Skin epidermis (tissue), 12 donors: ENCODE measurements around the gene GALNT14.

Experiments used
- H3K27ac ChIP-seq, 21 experiments: fragments of 200-600 bp; sonication (generic) in 11 of 21; one replicate each; pipeline ENCODE4 v1.5.0; 2020; ENCODE audit warnings: mild to moderate bottlenecking in 3 of 21, inconsistent platforms in 2 of 21, moderate library complexity in 2 of 21
- H3K4me3 ChIP-seq, 7 experiments: fragments of 200-600 bp; sonication (generic) in 2 of 7; one replicate each; pipeline ENCODE4 v1.5.0; 2020; ENCODE audit warnings: inconsistent platforms in 2 of 7, mild to moderate bottlenecking in 2 of 7, moderate library complexity in 1 of 7

Gene GALNT14

DNA sequence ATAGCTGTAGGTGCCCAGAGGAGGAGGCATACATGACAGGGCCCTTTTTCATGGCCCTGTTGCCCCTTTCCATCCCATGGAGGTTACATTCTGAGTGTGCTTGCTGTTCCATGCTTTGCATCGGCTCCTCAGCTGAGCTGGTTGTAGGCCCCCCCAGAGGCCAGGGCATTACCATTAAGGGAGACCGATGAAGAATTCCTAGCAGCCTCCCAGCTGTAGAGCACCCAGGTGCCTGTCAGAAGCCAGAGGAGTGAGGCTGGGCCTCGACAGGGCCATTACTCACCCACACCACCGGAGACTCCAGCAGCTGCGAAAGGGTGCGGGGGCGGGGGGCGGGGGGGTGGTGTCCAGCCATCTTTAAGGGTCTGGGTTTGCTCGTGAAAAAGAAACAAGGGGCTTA lies 72.2 kb downstream of the GALNT14 start:
- Histone ChIP-seq H3K4me3 (no peak overlapping the region), H3K27ac (no peak overlapping the region)

DNA sequence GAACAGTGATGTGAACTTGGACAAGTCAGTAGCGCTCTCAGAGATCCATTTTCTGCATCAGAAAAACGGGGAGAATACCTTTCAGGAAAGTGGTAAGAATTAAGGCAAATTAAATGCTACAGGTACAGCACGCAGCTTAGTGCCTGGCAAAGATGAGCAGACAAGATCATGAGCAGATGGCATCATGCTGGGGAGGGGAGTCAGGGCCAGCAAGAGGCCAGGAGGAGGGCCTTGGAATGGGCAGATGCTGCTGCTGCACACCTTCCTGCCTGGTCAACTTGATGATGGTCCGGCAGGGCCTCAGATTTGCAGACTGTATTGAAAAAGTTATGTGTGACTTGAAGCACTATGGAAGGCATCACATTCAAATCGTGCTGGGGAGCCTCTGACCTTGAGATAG lies 72.9 kb downstream of the GALNT14 start:
- Histone ChIP-seq H3K27ac (no peak overlapping the region), H3K4me3 (no peak overlapping the region)

- no peak overlapping the region for H3K27ac ChIP-seq
Measured at GRCh38 chr2:31060397-31060796, 77.8 kb downstream of the GALNT14 start.

GRCh38 chr2:31058096-31059035 lies 79.9 kb downstream of the GALNT14 start:
- H3K27ac ChIP-seq, result no peak overlapping the region
- H3K4me3 ChIP-seq, result no peak overlapping the region

More at GRCh38 chr2:31060397-31060796, 77.8 kb downstream of the GALNT14 start:
- H3K4me3 ChIP-seq, result no peak overlapping the region

- Histone ChIP-seq H3K27ac (no peak overlapping the region), H3K4me3 (no peak overlapping the region)
Measured at GRCh38 chr2:31057691-31058090, 80.5 kb downstream of the GALNT14 start.

- Histone ChIP-seq H3K27ac (no peak overlapping the region), H3K4me3 (no peak overlapping the region)
Measured at GRCh38 chr2:31055938-31056337, 82.3 kb downstream of the GALNT14 start.

DNA sequence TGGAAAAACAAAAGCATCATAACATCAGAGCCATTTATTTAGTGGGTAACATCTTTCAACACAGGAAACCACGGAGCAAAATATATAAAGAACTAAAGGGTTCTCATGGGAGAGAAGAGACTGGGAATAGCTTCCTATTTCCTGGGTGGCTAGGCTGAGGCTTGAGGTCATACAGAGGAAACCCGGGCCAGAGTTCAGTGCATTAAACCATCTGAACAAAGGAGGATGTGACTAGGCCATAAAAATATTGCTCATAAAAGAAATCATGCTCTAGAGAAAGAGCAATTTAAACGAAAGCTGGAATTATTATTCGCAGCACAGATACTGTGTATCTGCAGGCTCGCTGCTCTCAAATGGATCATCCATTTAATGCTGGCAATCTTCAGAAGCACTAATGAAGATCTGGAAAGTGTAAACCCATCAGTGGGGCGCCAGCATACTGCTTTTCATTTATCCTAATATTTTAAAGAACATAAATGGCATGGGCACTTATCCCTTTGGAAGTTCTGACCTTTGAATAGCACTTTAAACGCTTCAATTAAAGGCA lies 83.3 kb downstream of the GALNT14 start:
- Histone ChIP-seq H3K27ac (no peak overlapping the region), H3K4me3 (no peak overlapping the region)

DNA sequence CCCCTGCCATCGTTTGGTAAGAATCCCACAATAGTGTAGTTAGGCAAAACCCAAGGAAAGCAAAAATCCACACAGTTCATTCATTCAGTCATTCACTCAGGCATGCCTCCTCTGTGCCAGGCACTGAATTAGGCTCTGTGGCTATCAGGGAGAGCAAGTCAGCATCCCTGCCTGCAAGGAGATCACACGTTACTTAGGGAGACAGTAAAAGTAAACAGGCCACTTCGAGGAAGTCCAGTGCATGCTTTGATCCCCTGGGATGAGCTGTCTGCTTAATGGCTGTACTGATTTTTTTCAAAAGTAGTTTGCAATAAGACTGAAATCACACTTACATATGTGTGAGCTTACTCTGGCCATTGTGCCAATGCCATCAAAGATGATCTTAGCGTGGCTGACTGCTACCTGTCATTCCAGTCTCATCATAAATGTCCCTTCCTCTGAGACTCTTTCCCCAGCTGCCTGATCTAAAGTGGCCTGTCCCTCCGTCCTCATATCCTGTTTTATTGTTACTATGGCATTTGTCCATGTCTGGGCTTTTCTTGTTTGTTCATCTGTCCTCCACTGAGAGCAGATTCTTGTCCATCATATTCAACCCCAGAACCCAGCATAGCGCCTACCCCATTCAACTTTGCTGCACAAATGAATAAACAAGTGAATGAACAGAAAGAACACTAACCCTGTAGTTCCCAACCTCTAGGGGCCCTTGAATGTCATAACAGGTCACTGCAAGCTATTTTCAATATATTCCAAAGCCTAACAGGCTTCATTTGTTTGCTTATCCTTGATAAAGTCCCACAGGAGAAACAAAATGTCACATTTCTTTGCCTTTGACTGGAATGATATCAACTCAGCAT lies 84.1 kb downstream of the GALNT14 start:
- no peak overlapping the region for H3K4me3 ChIP-seq
- no peak overlapping the region for H3K27ac ChIP-seq

DNA sequence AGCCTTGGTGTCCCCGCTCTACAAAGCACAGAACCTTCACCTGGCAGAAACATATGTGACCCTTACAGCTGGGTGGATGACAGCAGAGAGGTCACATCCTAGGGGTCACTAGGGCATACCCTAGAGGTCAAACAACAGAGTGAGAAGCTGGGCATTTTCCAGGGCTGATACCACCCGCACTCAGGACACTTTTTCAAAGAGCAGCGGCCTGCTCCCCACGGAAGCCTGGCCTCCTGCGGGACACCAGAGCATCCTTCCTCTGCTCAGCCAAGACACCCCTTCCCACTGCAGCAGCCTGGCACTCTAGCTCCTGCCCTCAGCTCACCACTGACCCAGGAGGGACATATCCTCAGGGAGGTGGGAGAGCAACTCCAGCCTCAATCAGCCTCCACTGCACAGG lies 86.0 kb downstream of the GALNT14 start:
- Histone ChIP-seq H3K27ac (no peak overlapping the region), H3K4me3 (no peak overlapping the region)

DNA sequence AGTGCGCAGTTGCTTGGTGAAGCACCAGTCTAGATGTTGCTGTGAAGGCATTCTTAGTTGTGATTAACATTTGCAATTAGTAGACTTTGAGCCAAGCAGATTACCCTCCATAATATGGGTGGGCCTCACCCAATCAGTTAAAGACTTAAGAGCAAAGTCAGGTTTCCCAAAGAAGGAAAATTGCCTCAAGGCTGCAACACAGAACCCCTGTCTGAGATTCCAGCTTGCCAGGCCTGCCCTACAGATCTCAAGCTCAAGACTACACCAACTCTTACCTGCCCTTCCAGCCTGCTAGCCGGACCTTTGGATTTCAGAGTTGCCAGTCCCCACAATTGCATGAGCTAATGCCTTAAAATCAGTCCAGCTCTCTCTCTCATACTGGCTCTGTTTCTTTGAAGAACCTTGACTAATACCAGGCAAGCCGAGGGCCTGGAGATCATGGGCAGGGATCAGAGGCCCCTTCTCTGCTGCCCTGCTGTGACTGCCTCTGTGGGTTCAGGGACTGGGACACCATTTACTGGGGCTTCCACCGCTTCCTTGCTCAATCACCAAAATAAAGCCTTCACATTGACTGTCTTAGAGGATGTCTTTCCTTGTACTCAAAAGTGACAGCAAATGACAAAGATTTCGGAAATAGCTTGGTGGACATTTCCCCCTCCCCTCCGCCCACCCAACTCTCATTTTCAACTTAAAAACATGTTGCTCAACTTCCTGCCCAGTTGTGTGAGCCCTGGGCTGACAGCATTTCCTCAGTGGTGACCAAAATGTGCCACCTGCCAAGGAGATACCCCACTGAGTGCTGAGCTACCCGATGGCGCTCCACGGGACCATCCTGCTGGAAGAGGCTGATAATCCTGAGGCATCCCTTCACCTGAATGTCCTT lies 86.7 kb downstream of the GALNT14 start:
- Histone ChIP-seq H3K27ac (no peak overlapping the region), H3K4me3 (no peak overlapping the region)

DNA sequence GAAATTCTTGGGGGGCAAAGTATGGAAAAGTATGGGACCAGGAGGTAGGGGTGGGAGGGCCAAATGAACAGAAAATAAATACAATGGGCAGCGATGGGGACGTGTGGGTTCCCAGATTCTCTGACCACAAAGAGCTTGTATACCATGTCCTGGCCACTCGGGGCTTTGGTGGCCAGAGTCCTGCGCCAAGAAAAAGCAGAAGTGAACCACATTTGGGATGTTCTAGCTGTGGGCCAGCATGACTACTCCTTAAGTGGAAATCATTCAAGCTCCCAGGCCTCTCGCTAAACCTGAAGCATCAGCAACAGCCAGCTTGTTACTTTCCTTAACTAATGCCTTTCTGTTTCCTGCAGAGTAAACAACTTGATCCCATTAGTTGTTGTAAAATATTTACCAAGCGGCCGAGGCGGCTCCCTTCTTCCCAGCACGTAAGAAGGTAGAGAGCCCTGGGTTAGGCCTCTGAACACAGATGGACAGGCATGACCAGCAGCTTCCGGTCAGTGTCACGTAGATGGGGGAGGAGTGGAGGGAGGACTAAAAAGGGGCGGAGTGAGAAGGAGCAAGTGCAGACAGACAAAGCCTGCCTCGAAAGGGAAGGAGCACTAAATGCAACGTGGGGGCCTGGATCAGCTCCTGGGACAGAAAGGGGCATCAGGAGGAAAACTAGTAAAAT lies 88.2 kb downstream of the GALNT14 start:
- H3K4me3 ChIP-seq, result no peak overlapping the region
- no peak overlapping the region for H3K27ac ChIP-seq

DNA sequence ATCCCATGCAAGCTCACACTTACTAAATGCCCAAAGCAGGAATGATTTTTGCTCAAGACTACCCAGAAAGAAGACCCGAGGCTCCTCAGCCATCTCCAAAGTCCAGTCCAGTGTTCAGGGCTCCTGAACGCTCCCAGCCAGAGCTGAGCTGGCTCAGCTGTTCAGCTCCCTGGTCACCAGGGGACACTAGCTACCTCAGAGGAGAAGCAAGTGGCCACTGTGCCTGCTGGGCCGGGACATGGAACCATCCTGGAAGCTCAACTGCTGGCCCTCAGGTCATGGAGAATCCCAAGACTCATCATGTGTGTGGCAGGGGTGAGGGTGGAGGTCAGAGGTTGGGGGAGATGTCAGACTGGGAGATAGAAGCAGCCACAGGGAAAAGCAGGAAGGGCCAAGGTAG lies 89.0 kb downstream of the GALNT14 start:
- no peak overlapping the region for H3K4me3 ChIP-seq
- no peak overlapping the region for H3K27ac ChIP-seq

DNA sequence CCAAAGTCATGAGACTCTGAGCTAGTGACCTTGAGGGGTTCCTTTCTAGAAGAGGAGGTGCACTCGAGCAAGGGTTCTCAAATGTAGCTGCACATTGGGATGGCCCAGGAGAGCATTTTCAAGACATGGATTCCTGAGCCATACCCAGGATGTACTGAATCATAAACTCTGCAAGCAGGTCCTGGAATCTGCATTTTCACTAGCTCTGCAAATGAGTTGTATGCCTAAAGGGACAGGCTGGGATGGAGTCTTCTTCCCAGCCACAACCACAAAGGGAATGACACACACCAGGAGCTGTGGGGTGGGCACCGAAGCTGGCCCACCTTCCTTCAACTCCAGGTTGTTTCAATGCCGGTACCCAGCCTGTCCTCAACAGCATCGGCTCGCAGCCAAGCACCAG lies 90.6 kb downstream of the GALNT14 start:
- H3K4me3 ChIP-seq, result no peak overlapping the region

DNA sequence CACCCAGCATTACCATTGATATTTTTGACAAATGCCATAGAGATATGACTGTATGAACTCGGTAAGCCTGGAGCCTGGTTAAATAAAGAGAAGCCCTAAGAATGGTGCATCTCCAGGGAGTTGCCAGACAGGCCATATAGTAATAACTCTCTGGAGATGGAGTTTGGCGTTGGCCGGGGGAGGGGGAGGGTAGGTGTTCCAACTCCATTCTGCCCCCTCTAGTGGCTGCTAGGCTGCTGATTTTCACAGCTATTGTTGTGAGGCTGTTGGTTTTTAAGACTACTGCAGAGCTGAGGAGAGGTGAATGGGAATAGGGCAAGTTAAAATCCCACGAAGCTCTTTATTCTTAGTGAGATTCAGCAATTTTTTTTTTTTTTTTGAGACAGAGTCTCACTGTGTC lies 99.9 kb downstream of the GALNT14 start:
- Histone ChIP-seq H3K4me3 (no peak overlapping the region), H3K27ac (no peak overlapping the region)

More for the DNA sequence above, 90.6 kb downstream of the GALNT14 start:
- H3K27ac ChIP-seq, result no peak overlapping the region

DNA sequence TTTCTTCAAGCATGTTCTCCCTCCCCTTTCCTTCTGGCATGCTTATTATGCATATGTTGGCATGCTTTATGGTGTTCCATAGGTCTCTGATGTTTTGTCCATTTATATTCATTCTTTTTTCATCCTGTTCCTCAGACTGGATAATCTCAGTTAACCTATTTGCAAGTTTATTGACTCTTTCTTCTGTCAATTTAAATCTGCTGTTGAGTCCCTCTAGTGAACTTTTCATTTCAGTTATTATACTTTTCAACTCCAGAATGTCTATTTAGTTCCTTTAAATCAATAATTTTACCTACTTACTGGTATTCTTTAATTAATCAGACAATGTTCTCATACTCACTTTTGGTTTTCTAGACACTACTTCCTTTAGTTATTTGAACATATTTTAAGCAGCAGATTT lies 101.2 kb downstream of the GALNT14 start:
- Histone ChIP-seq H3K27ac (no peak overlapping the region), H3K4me3 (no peak overlapping the region)

DNA sequence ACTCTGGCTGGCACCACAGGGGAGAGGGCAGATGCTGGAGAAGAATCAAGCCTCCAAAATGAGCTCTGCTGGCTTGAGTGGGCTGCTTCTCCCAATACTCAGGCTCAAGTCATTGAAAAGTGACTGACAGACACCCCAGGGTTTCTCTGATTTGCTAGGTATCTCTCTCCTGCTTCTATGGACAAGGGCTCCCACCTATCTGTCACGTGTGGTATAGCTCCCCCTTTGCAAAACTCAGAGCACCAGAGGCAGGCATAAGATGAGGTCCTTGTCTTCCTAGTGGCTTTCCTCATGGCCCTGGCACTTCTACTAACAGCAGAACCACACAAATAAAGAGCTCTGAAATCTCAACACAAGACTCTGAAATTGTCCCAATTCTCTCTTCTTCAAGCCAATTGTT lies 105.2 kb downstream of the GALNT14 start:
- Histone ChIP-seq H3K27ac (no peak overlapping the region), H3K4me3 (no peak overlapping the region)

GRCh38 chr2:31032475-31032874 lies 105.8 kb downstream of the GALNT14 start:
- Histone ChIP-seq H3K4me3 (no peak overlapping the region), H3K27ac (no peak overlapping the region)

DNA sequence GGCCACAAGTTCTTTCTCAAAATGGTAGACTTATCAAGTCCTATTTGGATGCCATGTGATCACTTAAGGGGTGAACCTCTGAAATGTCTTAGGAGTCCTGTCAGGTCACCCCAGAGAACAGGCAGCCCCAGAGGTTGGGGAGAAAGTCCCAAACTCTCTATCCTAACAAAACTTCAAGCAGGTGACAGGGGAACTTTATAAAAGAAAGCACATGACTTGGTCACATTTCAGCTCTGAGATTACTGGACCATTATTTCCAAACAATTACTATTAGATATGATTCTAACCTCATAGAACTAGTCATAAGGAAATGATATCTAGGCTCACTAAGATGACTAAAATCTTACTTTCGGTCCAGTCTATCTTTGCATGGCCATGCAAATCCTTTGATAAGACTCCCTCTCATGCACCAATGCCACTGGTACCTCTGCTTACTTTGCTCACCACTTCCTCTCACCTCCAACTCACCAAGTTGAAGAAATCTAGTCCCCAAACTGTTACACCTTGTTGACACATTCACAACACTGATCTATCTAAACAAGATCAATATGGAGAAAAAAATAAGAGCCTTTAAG lies 107.0 kb downstream of the GALNT14 start:
- Histone ChIP-seq H3K27ac (no peak overlapping the region), H3K4me3 (no peak overlapping the region)

DNA sequence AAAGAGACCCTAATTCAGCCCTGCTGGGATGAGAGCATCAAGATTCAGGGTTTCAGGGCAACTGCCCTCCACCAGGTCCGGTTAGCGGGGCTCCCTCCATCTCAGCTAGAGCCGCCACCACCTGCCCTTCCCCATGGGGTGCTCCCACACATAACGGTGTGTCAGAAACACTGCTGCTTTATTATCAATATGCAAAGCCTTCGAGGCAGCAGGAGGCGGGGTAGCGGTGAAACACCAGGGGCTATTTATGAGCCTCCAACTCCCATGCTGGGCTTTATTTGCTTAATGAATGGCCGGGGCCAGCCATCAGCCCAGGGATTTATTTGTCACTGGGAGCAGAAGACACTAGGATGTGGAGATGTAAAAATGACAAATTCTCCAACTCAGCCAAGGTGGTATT lies 109.8 kb downstream of the GALNT14 start:
- no peak overlapping the region for H3K27ac ChIP-seq
- no peak overlapping the region for H3K4me3 ChIP-seq
